ENCODE measurements around the gene ACER3. TPM values are rescaled to one million over a fixed set of nuclear protein-coding genes. Genes with fewer than 3 reads are reported as not detected.
"Not testable (repeated sequence)": the region's sequence is repeated elsewhere in the genome, so short reads cannot be mapped to it uniquely, and the experiment has no call there.

The ACER3 gene
- total RNA-seq, 2 donors from 2014 or later = 38.9 to 55.5 TPM

DNA sequence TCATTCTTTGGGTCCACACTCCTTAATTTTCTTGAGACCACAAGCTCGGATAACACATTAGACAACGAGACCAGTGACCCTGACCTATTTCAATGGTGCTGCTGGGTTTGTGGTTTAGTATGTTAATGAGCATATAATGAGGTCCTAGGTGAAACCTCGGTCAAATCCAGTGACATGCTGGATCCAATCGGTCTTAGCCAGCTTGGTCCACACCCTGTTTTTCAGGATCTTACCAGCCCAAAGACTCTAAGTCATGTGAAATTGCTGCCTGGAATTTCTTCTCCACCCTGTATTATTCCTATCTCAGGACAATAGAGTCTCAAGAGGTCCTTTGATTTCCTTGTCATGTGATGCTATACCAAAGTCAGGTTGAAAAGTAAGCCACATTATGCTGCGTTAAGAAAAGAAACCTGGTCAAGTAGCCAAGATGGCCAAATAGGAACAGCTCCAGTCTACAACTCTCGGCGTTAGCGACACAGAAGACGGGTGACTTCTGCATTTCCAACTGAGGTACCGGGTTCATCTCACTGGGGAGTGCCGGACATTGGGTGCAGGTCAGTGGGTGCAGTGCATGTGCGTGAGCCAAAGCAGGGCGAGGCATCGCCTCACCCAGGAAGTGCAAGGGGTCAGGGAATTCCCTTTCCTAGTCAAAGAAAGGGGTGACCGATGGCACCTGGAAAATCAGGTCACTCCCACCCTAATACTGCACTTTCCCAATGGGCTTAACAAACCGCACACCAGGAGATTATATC is 102.9 kb downstream of the ACER3 start:
- intact Hi-C loops (cut with DNase I, micrococcal nuclease) = not testable (repeated sequence)
- peak in 1 of 2 donors; percentile 34 for DNase-seq
- peak; percentile 80 for ATAC-seq

- DNase-seq (no peak), ATAC-seq (no peak)
- intact Hi-C loops (cut with DNase I, micrococcal nuclease) = no loop called here
Observed at GRCh38 chr11:76972051-76972450, 111.3 kb downstream of the ACER3 start.

DNA sequence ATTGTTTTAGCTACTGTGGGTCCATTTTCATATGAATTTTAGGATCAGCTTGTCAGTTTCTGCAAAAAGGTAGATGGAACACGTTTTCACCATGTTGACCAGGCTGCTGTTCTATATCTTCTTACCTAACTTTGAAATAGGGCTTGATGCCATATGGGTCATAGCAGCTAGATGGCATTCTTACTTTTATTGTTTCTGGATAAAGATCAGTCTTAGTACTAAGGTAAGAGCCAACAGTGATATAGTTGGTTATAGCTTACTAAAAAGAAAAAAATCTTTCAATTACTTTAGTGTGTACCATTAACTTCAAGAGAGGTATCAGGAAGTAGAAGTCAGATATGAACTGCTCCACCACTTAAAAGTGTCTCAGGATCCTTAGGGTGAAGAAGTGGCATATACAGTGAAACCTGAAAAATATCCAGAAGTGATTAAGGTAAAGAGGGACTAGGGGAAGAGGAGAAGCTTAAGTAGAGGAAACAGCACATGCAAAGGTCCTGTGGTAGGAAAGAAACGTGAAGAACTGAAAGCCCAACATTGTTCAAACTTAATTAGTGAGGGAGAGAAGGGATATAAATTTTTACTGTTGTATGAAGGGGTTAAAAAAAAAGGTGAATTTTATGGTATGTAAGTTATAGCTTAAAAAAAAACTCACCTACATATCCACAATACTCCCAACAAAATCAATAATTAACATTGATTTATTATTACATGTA is 113.6 kb downstream of the ACER3 start:
- no peak for DNase-seq
- intact Hi-C loops (cut with DNase I, micrococcal nuclease) = no loop called here
- peak; percentile 91 for ATAC-seq

GRCh38 chr11:76975513-76975912 is 114.8 kb downstream of the ACER3 start:
- DNase-seq (no peak), ATAC-seq (no peak)
- intact Hi-C loops (cut with DNase I, micrococcal nuclease) = no loop called here

- intact Hi-C loops (cut with DNase I, micrococcal nuclease) = no loop called here
- ATAC-seq (no peak), DNase-seq (no peak)
Observed at GRCh38 chr11:76977791-76978190, 117.1 kb downstream of the ACER3 start.

DNA sequence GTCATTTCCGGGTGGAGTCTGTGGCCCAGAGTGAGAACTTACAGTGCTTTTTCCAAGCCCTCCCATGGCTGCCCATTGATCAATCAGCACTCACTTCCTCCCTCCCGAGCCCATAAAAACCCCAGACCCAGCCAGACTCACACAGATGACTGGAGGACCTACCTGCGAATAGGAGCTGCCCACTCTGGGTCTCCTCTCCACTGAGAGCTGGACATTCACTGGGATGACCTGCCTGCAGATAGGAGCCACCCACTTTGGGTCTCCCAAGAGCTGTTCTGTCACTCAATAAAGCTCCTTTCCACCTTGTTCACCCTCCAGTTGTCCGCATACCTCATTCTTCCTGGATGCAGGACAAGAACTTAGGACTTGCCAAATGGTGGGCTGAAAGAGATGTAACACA is 117.5 kb downstream of the ACER3 start:
- DNase-seq (no peak), ATAC-seq (no peak)
- intact Hi-C loops (cut with DNase I, micrococcal nuclease) = no loop called here

DNA sequence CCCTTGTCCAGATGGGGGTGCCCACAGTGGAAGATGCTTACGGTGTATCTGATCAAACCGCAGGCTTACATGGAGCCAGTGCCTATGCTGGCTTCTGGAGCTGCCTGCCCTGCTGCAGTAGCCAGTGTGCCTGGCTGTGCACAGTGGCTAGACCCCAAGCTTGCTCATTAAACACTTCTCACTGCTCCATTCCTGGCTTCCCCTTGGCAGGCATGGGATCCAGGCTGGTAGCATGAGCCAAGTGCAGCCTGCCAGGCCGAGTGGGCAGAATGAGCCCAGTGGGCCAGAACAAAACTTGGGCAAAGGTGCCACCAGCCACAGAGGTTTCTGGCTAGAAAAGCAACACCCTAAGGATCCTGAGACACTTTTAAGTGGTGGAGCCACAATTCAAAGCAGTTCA is 118.1 kb downstream of the ACER3 start:
- intact Hi-C loops (cut with DNase I, micrococcal nuclease) = no loop called here
- ATAC-seq (no peak), DNase-seq (no peak)

- intact Hi-C loops (cut with DNase I, micrococcal nuclease) = no loop called here
- ATAC-seq = no peak
- no peak for DNase-seq
Observed at GRCh38 chr11:76980196-76980595, 119.5 kb downstream of the ACER3 start.

DNA sequence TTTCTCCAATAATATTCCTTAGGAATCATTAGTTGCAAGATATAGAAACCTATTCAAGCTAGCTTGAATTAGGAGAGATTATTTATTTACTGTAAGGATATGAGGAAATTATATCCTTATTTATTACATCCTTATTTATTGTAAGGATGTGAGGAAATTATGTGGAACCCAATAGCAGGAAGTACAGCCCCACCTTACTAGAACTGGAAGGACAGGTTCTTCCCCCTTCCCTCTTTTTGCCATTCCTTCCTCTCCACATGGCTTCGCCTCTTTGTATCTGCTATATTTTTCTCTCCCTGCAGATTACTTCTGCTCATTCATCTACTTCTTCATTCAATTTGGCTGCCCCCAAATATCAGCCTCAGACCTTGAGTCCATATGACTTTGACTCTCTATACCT is 124.0 kb downstream of the ACER3 start:
- intact Hi-C loops (cut with DNase I, micrococcal nuclease) = no loop called here
- peak; percentile 89 for ATAC-seq
- no peak for DNase-seq

DNA sequence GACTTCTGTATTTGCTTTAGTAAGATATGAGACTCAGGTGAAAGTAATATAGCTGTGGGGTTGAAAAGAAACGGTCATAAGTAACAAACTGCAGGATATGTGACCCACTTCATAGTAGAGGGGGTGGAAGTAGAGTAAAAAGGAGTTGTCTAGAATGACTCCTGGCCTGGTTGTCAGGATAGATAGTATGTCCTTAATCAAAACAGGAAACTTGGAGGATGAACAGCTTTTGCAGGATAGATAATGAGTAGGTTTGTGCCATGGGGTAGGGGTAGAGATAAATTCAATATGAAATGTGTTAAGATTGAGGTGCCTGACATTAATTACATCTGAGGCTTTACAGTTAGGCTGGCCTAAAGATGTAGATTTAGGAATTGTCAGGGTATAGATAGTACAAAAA is 126.5 kb downstream of the ACER3 start:
- DNase-seq (no peak), ATAC-seq (no peak)

DNA sequence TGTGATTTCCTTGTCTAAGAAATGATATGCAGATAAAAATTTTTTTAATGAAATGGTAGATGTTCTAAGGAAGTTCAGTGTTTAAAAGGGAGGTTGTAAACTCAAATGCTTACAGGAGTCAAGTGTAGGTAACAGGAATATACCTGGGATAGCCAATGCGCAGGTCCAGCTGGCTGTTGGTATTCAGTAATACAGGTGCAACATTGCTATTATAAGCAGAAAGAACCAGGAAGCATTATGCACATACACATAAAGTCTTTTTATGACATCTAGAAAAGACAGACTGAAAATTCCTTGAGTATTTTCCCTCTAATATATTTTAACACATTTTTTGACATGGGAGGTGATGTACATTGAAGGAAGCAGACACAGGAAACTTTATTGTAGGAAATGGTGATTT is 129.9 kb downstream of the ACER3 start:
- DNase-seq (no peak), ATAC-seq (peak; percentile 83)
- intact Hi-C loops (cut with DNase I, micrococcal nuclease) = no loop called here

More for the DNA sequence above, 126.5 kb downstream of the ACER3 start:
- intact Hi-C loops (cut with DNase I, micrococcal nuclease) = no loop called here

- peak; percentile 25 for ATAC-seq
- intact Hi-C loops (cut with DNase I, micrococcal nuclease) = no loop called here
- no peak for DNase-seq
Observed at GRCh38 chr11:76995081-76995576, 134.4 kb downstream of the ACER3 start.

- DNase-seq (no peak), ATAC-seq (no peak)
- intact Hi-C loops (cut with DNase I, micrococcal nuclease) = no loop called here
Observed at GRCh38 chr11:76997512-76997911, 136.8 kb downstream of the ACER3 start.

- intact Hi-C loops (cut with DNase I, micrococcal nuclease) = no loop called here
- ATAC-seq (peak; percentile 55), DNase-seq (no peak)
Observed at GRCh38 chr11:76999597-76999996, 138.9 kb downstream of the ACER3 start.

DNA sequence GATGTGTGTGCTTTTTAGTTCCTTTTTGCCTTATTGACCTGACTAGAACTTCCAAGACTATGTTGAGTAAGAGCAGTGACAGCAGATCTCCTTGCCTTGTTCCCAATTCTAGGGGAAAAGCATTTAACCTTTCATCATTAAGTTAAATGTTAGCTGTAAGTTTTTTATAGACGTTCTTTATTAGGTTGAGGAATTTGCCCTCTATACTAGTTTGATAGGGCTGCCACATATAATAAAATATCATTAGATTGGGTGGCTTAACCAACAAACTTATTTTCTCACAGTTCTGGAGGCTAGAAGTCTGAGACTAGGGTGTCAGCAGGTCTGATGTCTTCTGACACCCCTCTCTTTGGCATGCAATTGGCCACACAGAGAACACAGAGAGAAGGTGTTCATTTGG is 140.9 kb downstream of the ACER3 start:
- DNase-seq = no peak
- intact Hi-C loops (cut with DNase I, micrococcal nuclease) = no loop called here
- peak; percentile 77 for ATAC-seq

GRCh38 chr11:77002776-77003175 is 142.1 kb downstream of the ACER3 start:
- no peak for DNase-seq
- intact Hi-C loops (cut with DNase I, micrococcal nuclease) = no loop called here
- peak; percentile 57 for ATAC-seq

- no peak for DNase-seq
- intact Hi-C loops (cut with DNase I, micrococcal nuclease) = no loop called here
- ATAC-seq = no peak
Observed at GRCh38 chr11:77003963-77004362, 143.2 kb downstream of the ACER3 start.

DNA sequence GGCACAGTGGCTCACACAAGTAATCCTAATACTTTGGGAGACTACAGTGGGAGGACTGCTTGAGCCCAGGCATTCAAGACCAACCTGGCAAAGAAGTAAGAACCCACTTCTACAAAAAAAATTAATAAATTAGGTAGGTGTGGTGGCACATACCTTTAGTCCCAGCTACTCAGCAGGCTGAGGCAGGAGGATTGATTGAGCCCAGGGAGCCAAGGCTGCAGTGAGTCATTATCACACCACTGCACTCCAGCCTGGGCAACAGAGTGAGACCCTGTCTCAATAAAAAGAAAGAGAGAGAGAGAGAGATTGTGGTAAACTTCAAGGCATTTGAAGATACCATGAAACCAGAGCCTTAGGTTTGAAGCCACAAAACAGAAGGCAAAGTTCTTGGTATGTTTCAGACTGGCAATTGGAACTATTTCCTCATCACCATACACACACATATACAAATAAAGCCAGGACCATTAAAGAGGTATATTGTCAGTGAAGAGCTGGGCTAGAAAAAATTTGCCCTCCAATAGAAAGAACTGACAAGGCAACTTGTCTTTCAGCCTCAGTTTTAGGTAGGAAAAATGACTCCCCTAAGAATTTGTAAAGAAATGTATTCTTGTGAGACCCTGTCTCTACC is 148.9 kb downstream of the ACER3 start:
- no peak for DNase-seq
- peak; percentile 91 for ATAC-seq
- intact Hi-C loops (cut with DNase I, micrococcal nuclease) = no loop called here

- DNase-seq (no peak), ATAC-seq (no peak)
- intact Hi-C loops (cut with DNase I, micrococcal nuclease) = no loop called here
Observed at GRCh38 chr11:77014669-77015068, 154.0 kb downstream of the ACER3 start.

GRCh38 chr11:77018396-77018924 is 157.7 kb downstream of the ACER3 start:
- ATAC-seq; DNase-seq; intact Hi-C loops (cut with DNase I, micrococcal nuclease): not testable (repeated sequence)

All from left colon (tissue), 2 donors.